ENCODE results near the gene RNF166. TPM values are rescaled to one million over a fixed set of nuclear protein-coding genes. Genes with fewer than 3 reads are reported as not detected.

Gene RNF166
- total and polyA plus RNA-seq, 8 donors = 9.7 to 40.9 (median 11.8) TPM

GRCh38 chr16:88678224-88678979, 27.8 kb downstream of the RNF166 start:
- TF ChIP-seq CTCF (IDR thresholded peaks at IDR 0.05) = no peak
- 81 to 85% methylated on average over 32 of the region's 32 CpGs for WGBS, 2 donors
- Histone ChIP-seq H3K4me1 (no peaks in the 10 kb centered on the region), H3K36me3 (no peaks in the 10 kb centered on the region), H3K27me3 (no peaks in the 10 kb centered on the region), H3K4me3 (no peak overlapping the region), H3K9me3 (no peaks in the 10 kb centered on the region), H3K27ac (no peak overlapping the region)
- no peak for FAIRE-seq
- ATAC-seq = no peak
- DNase-seq = peak in 2 of 6 donors; percentile 54 to 74
- intact Hi-C loops (cut with DNase I) = no loop called here

- FAIRE-seq = no peak
- intact Hi-C loops (cut with DNase I) = no loop called here
- H3K27me3 ChIP-seq = no peaks in the 10 kb centered on the region
Observed at GRCh38 chr16:88677721-88678120, 28.5 kb downstream of the RNF166 start.

GRCh38 chr16:88676502-88677242, 29.5 kb downstream of the RNF166 start:
- H3K4me3 ChIP-seq = no peak overlapping the region
- H3K27ac ChIP-seq = no peak overlapping the region
- H3K27me3 ChIP-seq = no peaks in the 10 kb centered on the region
- WGBS, 2 donors = 87 to 88% methylated on average over 21 to 22 of the region's 22 CpGs
- H3K9me3 ChIP-seq = no peaks in the 10 kb centered on the region
- no peak for FAIRE-seq
- H3K36me3 ChIP-seq = no peaks in the 10 kb centered on the region
- H3K4me1 ChIP-seq = no peaks in the 10 kb centered on the region
- ATAC-seq = no peak
- peak in 1 of 6 donors; percentile 60 for DNase-seq
- intact Hi-C loops (cut with DNase I) = no loop called here
- TF ChIP-seq CTCF (IDR thresholded peaks at IDR 0.05) = no peak

More at GRCh38 chr16:88677721-88678120, 28.5 kb downstream of the RNF166 start:
- Histone ChIP-seq H3K36me3 (no peaks in the 10 kb centered on the region), H3K4me3 (no peak overlapping the region), H3K27ac (no peak overlapping the region), H3K4me1 (no peaks in the 10 kb centered on the region), H3K9me3 (no peaks in the 10 kb centered on the region)
- no peak for DNase-seq
- TF ChIP-seq CTCF (IDR thresholded peaks at IDR 0.05) = no peak
- ATAC-seq = no peak
- 80 to 85% methylated on average over 13 of the region's 13 CpGs for WGBS, 2 donors

GRCh38 chr16:88673716-88674379, 32.4 kb downstream of the RNF166 start:
- no peaks in the 10 kb centered on the region for H3K9me3 ChIP-seq
- no peak overlapping the region for H3K4me3 ChIP-seq
- ATAC-seq (no peak), FAIRE-seq (no peak), DNase-seq (no peak)
- H3K4me1 ChIP-seq = no peaks in the 10 kb centered on the region
- TF ChIP-seq CTCF (IDR thresholded peaks at IDR 0.05) = no peak
- H3K27ac ChIP-seq = no peak overlapping the region
- WGBS, 2 donors = 85 to 88% methylated on average over 19 of the region's 19 CpGs
- no peaks in the 10 kb centered on the region for H3K36me3 ChIP-seq
- H3K27me3 ChIP-seq = no peaks in the 10 kb centered on the region
- intact Hi-C loops (cut with DNase I) = no loop called here

All from pancreas (tissue), 10 donors.